Uterus (tissue), 2 donors: ENCODE results near the gene FAM13B.

Experiments
- CTCF ChIP-seq, 4 experiments: fragments of 200-600 bp in 2 of 4; fragments of 450-650 bp in 2 of 4; sonication (generic) in 2 of 4; IDR thresholded peaks; one replicate each; pipeline ENCODE4 v1.5.1; 2016 to 2019; ENCODE audit warnings: antibody characterized with exemption in 4 of 4, mild to moderate bottlenecking in 2 of 4, moderate library complexity in 1 of 4
- POLR2A ChIP-seq, 2 donors: fragments of 450-650 bp; IDR thresholded peaks; one replicate each; pipeline ENCODE4 v1.6.1; 2016; ENCODE audit warnings: antibody characterized with exemption in 2 of 2, mild to moderate bottlenecking in 1 of 2, moderate library complexity in 1 of 2

GRCh38 chr5:137960819-137961218 is 72.1 kb downstream of the FAM13B start:
- TF ChIP-seq CTCF (IDR thresholded peaks at IDR 0.05) (no peak), POLR2A (IDR thresholded peaks at IDR 0.05) (no peak)
